Mucosa of rectum (tissue), 2 donors: ENCODE results near the gene ACSM5.

Experiments used
- H3K27ac ChIP-seq, 2 donors: one replicate each; pipeline ENCODE4 v1.7.0; 2013; ENCODE audit warnings: inconsistent platforms in 2 of 2, low read depth in 2 of 2, low read length in 2 of 2
- H3K27me3 ChIP-seq, 2 donors: one replicate each; pipeline ENCODE4 v1.7.0; 2013; ENCODE audit warnings: low read length in 2 of 2; ENCODE audit not compliant: control insufficient read depth in 2 of 2, insufficient read depth in 2 of 2
- H3K36me3 ChIP-seq, 2 donors: one replicate each; pipeline ENCODE4 v1.7.0; 2013; ENCODE audit warnings: low read length in 2 of 2; ENCODE audit not compliant: control insufficient read depth in 2 of 2, insufficient read depth in 2 of 2
- H3K4me1 ChIP-seq, 2 donors: one replicate each; pipeline ENCODE4 v1.7.0; 2013; ENCODE audit warnings: low read length in 2 of 2, mild to moderate bottlenecking in 1 of 2; ENCODE audit not compliant: control insufficient read depth in 2 of 2, insufficient read depth in 2 of 2
- H3K4me3 ChIP-seq, 2 donors: one replicate each; pipeline ENCODE4 v1.7.0; 2013; ENCODE audit warnings: low read length in 2 of 2
- H3K9ac ChIP-seq, 2 donors: one replicate each; pipeline ENCODE4 v1.7.0; 2013; ENCODE audit warnings: low read length in 2 of 2, low read depth in 1 of 2, mild to moderate bottlenecking in 1 of 2
- H3K9me3 ChIP-seq, 2 donors: one replicate each; pipeline ENCODE4 v1.7.0; 2013; ENCODE audit warnings: low read length in 2 of 2; ENCODE audit not compliant: control insufficient read depth in 2 of 2
- donor health status: healthy.
- donor health status: Normal muscosa, but diverticular disease.

Gene ACSM5, protein sequence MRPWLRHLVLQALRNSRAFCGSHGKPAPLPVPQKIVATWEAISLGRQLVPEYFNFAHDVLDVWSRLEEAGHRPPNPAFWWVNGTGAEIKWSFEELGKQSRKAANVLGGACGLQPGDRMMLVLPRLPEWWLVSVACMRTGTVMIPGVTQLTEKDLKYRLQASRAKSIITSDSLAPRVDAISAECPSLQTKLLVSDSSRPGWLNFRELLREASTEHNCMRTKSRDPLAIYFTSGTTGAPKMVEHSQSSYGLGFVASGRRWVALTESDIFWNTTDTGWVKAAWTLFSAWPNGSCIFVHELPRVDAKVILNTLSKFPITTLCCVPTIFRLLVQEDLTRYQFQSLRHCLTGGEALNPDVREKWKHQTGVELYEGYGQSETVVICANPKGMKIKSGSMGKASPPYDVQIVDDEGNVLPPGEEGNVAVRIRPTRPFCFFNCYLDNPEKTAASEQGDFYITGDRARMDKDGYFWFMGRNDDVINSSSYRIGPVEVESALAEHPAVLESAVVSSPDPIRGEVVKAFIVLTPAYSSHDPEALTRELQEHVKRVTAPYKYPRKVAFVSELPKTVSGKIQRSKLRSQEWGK

DNA sequence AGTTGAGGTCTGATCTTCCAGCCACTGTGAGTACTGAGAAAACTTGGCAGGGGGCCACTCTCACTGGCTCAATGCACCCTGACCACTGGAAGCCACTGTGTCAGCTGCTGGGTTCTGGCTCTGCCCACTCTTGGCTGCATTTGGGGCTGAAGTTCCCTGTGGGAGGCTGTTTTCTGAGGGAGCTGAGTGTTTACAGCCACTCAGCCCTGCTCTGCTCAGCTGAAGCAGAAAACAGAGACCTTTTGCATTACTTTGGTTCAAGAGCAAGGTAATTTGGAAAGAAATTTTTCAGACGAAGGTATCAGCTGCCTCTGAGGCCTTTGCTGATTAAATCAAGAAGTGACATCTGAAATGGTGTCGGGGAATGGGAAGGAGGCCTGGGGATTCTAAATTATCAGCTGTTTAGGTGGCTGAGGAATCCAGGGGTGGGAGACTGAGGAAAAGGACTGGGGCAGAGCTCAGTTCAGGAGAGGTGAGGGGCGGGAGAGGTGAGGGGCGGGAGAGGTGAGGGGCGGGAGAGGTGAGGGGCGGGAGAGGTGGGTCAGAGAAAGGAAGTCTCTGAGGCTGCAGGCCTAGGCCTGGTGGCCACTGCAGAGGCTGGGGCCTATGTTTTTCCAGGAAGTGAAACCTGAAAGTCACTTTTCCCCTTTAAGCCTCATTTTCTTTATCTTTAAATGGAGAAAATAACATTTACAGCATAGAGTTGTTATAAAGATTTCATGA, at the start of gene ACSM5:
ACSM5 (plus strand) TSS at position 137 of the 723 bp plus-strand sequence. CDS start 1,951 bp downstream, outside the sequence.
- H3K4me3 ChIP-seq = no peak within 1 kb of the TSS

DNA sequence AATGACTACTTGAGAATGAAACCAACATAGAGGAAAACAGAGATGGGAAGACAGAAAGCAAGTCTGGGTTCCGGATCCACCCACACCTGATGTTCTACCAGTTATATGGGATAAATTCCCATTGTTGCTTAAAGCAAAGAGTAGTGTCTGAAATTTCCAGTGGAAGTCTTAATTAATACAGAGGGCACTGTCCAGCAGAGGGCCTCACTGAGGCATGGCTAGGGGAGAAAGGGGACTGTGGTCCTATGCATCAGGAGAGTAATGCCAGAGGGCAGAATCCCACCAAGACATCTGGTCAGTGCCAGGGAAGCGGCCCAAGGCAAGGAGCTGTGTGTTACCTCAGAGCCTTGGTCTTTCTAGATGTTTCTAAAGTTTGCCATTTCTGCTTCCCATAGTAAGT, 49.3 kb upstream of the ACSM5 start:
- Histone ChIP-seq H3K27ac (no peak overlapping the region), H3K27me3 (no peaks in the 10 kb centered on the region), H3K9ac (no peak overlapping the region), H3K4me1 (no peaks in the 10 kb centered on the region), H3K9me3 (no peaks in the 10 kb centered on the region), H3K4me3 (no peak overlapping the region), H3K36me3 (no peaks in the 10 kb centered on the region)

More for the DNA sequence above, at the start of gene ACSM5:
- Histone ChIP-seq H3K36me3 (no peaks in the 10 kb centered on the region), H3K27me3 (no peaks in the 10 kb centered on the region), H3K27ac (peak within 1 kb of the TSS; percentile 16 to 39), H3K4me1 (no peaks in the 10 kb centered on the region), H3K9me3 (no peaks in the 10 kb centered on the region), H3K9ac (no peak within 1 kb of the TSS)

DNA sequence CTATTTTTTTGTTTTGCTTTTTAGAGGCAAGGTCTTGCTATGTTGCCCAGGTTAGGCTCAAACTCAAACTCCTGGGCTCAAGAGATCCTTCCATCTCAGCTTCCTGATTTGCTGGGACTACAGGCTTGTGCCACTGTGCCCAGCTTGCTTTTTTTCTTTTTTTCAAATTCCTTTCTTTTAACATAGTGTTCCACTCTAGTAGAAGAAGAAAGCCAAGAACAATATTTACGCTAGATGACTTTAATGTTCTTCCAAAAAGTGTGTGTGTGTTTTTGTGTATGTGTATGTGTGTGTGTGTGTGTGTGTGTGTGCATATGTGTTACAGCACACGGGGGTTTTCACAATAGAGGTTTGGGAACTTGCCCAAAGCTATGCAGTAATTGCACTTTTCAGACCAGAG, 46.1 kb upstream of the ACSM5 start:
- Histone ChIP-seq H3K36me3 (no peaks in the 10 kb centered on the region), H3K9me3 (no peaks in the 10 kb centered on the region), H3K27me3 (peaks cover 3 to 4% of the 10 kb centered on the region in 2 donors), H3K27ac (no peak overlapping the region), H3K4me1 (no peaks in the 10 kb centered on the region), H3K9ac (no peak overlapping the region), H3K4me3 (no peak overlapping the region)

DNA sequence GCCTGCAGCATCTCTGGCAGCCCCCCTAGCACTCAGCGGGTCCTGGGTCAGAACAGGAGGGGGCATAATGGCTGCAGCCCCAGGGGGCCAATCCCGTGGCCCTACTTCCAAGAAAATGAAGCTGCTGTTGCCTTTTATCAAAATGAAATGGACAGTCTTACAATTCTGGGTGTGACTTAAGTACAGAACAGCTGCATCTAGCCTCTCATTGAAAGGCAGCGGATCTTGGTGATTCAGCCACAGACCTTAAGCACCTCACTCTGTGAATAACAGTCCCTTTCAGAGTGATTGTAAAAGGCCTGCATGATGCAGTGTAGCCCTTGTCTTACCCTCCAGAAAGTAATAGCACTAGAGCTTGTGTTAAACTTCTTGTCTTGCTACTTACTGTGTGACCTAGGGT, 45.3 kb upstream of the ACSM5 start:
- no peaks in the 10 kb centered on the region for H3K36me3 ChIP-seq
- H3K9ac ChIP-seq = no peak overlapping the region
- H3K27ac ChIP-seq = no peak overlapping the region
- H3K27me3 ChIP-seq = peaks cover 3 to 4% of the 10 kb centered on the region in 2 donors
- H3K9me3 ChIP-seq = no peaks in the 10 kb centered on the region
- no peaks in the 10 kb centered on the region for H3K4me1 ChIP-seq
- no peak overlapping the region for H3K4me3 ChIP-seq

DNA sequence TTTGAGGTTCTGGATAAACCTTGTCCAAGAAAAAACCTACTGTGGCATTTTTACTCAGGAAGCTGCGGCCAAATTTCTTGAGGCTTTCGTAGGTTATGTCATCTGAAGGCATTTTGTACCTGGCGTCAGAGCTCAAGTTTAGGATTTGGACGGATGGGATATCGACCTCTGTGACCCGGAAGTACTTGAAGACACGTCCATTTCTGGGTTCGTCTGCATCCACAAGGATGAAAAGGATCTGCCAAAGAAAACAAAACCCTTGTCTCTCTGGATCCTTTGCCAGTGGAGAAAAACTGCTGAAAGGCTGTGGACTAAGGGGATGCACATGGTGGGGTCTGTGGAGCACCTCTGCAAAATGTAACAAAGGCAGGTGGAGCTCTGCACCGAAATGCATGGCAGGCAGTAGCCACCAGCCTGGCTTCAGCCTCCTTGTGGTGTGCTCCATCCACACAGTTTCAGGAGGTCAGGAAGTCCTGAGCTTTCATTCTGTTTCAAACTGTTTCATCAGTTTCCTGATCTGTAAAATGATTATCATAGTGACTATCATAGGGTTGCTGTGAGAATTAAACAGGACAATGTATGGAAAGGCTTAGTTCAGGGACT, 39.8 kb upstream of the ACSM5 start:
- H3K4me1 ChIP-seq = no peaks in the 10 kb centered on the region
- H3K27ac ChIP-seq = no peak overlapping the region
- H3K4me3 ChIP-seq = no peak overlapping the region
- no peaks in the 10 kb centered on the region for H3K9me3 ChIP-seq
- no peaks in the 10 kb centered on the region for H3K36me3 ChIP-seq
- H3K9ac ChIP-seq = no peak overlapping the region
- H3K27me3 ChIP-seq = peaks cover 3 to 4% of the 10 kb centered on the region in 2 donors

DNA sequence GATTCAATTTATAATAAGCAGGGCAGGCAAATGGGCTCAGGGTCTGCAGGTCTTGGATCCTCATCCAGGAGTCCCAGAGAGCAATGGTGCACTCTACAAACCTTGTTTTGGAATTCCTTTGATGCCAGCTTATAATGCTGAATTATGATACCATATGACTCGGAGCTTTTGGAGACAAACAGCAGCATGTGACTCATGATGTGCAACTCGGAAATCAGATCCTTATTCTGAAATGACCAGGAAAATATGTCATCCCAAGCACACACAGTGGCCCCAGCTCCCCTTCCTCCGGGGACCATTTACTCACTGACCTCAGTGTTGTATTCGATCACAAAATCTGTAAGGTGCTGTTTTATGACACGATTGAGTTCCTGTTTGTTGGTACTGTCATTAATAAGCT, 36.6 kb upstream of the ACSM5 start:
- Histone ChIP-seq H3K9me3 (no peaks in the 10 kb centered on the region), H3K27ac (no peak overlapping the region), H3K4me3 (no peak overlapping the region), H3K9ac (no peak overlapping the region), H3K36me3 (no peaks in the 10 kb centered on the region), H3K27me3 (peaks cover 3% of the 10 kb centered on the region in 2 donors), H3K4me1 (no peaks in the 10 kb centered on the region)

DNA sequence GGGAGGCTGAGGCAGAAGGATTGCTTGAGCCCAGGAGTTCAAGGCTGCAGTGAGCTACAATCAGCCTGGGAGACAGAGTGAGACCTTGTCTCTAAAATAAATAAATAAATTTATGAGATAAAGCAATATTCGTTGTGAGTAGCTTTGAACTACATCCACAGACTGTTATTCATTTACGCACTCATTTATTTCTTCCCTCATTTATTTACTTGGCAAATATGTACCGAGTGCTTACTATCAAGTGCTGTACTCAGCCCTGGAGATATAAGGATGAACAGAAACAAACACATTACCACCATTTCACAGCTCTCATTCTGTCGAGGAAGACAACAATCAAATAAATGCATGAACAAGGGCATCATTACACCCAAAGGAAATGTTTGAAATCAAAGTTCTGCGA, 32.2 kb upstream of the ACSM5 start:
- no peak overlapping the region for H3K9ac ChIP-seq
- H3K4me1 ChIP-seq = no peaks in the 10 kb centered on the region
- no peaks in the 10 kb centered on the region for H3K36me3 ChIP-seq
- no peak overlapping the region for H3K27ac ChIP-seq
- no peaks in the 10 kb centered on the region for H3K27me3 ChIP-seq
- H3K4me3 ChIP-seq = no peak overlapping the region
- H3K9me3 ChIP-seq = no peaks in the 10 kb centered on the region

DNA sequence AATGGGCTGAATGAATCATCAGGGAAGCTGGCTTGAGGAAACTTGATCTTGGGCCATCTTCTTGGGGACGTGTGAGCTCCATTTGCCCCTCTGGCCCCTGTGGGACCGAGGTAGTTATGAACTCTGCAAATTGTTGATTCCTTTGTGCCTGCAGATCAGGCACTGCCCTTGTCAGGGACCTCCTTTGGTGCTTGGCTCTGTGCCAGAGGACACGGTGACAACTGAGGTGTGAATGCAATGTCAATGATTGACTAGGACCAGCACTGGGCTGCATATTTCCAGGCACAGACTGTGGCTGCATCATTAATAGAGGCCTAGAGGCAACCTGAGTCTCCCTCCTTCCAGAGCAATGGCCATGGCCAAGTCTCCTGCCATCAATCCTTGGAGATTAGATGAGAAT, 28.6 kb upstream of the ACSM5 start:
- Histone ChIP-seq H3K27me3 (no peaks in the 10 kb centered on the region), H3K36me3 (no peaks in the 10 kb centered on the region), H3K9me3 (no peaks in the 10 kb centered on the region), H3K4me3 (no peak overlapping the region), H3K9ac (no peak overlapping the region), H3K27ac (no peak overlapping the region), H3K4me1 (no peaks in the 10 kb centered on the region)

DNA sequence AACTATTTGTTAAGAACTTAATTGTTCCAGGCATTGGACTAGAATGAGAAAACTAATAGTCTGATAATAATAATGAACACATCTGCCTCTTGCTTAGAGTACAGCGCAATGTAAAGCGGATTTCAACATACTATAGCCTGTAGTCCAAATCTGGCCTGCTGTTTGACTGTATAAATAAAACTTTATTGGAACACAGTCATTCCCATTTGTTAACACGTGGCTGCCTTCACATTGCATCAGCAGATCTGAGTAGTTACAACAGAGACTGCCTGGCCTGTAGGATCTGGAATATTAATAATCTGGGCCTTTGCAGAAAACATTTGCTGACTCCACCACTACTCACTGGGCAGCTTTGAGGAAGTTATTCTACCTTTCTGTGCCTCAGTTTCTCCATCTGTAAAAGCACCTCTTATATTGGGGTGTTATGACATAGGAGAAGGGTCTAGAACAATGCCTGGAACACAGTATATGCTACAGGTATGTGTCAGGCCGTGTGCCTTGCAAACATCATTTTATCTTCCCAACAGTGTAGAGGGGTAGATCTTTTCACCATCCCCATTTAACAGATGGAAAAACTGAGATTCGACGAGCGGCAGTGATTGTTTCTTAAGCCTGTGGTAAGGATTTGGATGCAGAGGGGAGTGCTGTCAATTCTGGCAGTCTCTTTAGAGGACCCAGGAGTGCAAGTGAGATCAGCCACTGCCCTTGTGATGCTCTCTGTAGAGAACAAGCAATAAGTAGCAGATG, 27.0 kb upstream of the ACSM5 start:
- H3K27ac ChIP-seq = no peak overlapping the region
- H3K9ac ChIP-seq = no peak overlapping the region
- H3K27me3 ChIP-seq = no peaks in the 10 kb centered on the region
- no peak overlapping the region for H3K4me3 ChIP-seq
- H3K9me3 ChIP-seq = no peaks in the 10 kb centered on the region
- H3K4me1 ChIP-seq = no peaks in the 10 kb centered on the region
- H3K36me3 ChIP-seq = no peaks in the 10 kb centered on the region
